K562 (cell line): Measurements from ENCODE around the gene C10orf90. TPM values are rescaled to one million over a fixed set of nuclear protein-coding genes. Genes with fewer than 3 reads are reported as not detected.

Source experiments
- ATAC-seq: fragments of 200-7000 bp; cut with Tn5 transposase; 3 replicates; pipeline ENCODE4 v1.9.1; 2020; ENCODE audit warnings: moderate library complexity
- BruUV-seq: library from RNA; stranded (reverse); fragments of 400-500 nt; replicated peaks from 2 replicates; lab custom pipeline; 2021; lab: Mats Ljungman, UMichigan
- CTCF ChIA-PET: fragments of 300-600 bp; formaldehyde crosslinking; extraction: SDS; loops from one replicate; lab custom pipeline; 2021; ENCODE audit warnings: low intra/inter-chr PET ratio; lab: Yijun Ruan, JAX
- POLR2A ChIA-PET: fragments of 300-600, 350-650 bp; sonication (Branson Sonifier 250); formaldehyde crosslinking; extraction: SDS; loops from one replicate; lab custom pipeline; 2021; ENCODE audit warnings: antibody characterized with exemption, inconsistent platforms; lab: Yijun Ruan, JAX
- DNase-seq, 4 experiments: peaks; one replicate each; pipeline versions ENCODE4 v3.0.0 to v3.0.0-alpha.2; 2011 to 2018; ENCODE audit warnings: low spot score in 3 of 4, mixed read lengths in 3 of 4; ENCODE audit errors: extremely low read depth in 1 of 4
- FAIRE-seq: peaks from 2 replicates; lab custom pipeline; 2011; peaks lifted over from hg19 to GRCh38; lab: Jason Lieb, UNC
- H2AFZ ChIP-seq: 2 replicates; pipeline ENCODE4 v1.6.0; 2011; ENCODE audit warnings: low read depth, low read length, control low read depth, inconsistent platforms
- H3K27ac ChIP-seq: fragments of 200-600 bp; 3 replicates; pipeline ENCODE4 v1.8.0; 2011; ENCODE audit warnings: low read depth, mild to moderate bottlenecking, control low read depth, inconsistent platforms, low read length, moderate library complexity, mixed read lengths; ENCODE audit errors: extremely low read depth
- H3K27me3 ChIP-seq, 2 experiments: fragments of 300-600 bp in 1 of 2; 2 replicates in 1 of 2; 3 replicates in 1 of 2; pipeline versions ENCODE4 v1.6.0 to v1.8.0; 2011; ENCODE audit warnings: inconsistent platforms in 2 of 2, low read length in 2 of 2, mild to moderate bottlenecking in 1 of 2, mixed read lengths in 1 of 2, moderate library complexity in 1 of 2; ENCODE audit not compliant: control insufficient read depth in 2 of 2, insufficient read depth in 2 of 2
- H3K36me3 ChIP-seq: fragments of 300-600 bp; 3 replicates; pipeline ENCODE4 v1.8.0; 2011; ENCODE audit warnings: mild to moderate bottlenecking, low read length, inconsistent platforms; ENCODE audit not compliant: control insufficient read depth, insufficient read depth
- H3K4me1 ChIP-seq, 2 experiments: fragments of 200-600 bp in 1 of 2; replicated peaks in 1 of 2; 2 replicates in 1 of 2; 3 replicates in 1 of 2; pipeline versions ENCODE4 v1.5.1 to v1.8.0; 2011; ENCODE audit warnings: inconsistent platforms in 2 of 2, low read length in 2 of 2, mild to moderate bottlenecking in 1 of 2, mixed read lengths in 1 of 2, moderate library complexity in 1 of 2; ENCODE audit not compliant: control insufficient read depth in 2 of 2, insufficient read depth in 2 of 2
- H3K4me2 ChIP-seq: 2 replicates; pipeline ENCODE4 v1.6.1; 2011; ENCODE audit warnings: low read length, control low read depth, inconsistent platforms, mixed read lengths; ENCODE audit not compliant: insufficient read depth
- H3K4me3 ChIP-seq: fragments of 200-600 bp; sonication (generic), shearing (Covaris generic); 2 replicates; pipeline ENCODE4 v1.5.1; 2016; ENCODE audit warnings: control low read depth, inconsistent platforms
- H3K79me2 ChIP-seq: fragments of 200-600 bp; 3 replicates; pipeline ENCODE4 v1.8.0; 2011; ENCODE audit warnings: low read length, inconsistent platforms; ENCODE audit not compliant: control insufficient read depth, insufficient read depth
- H3K9ac ChIP-seq, 2 experiments: 2 replicates each; pipeline versions ENCODE4 v1.6.0 to v1.6.1; 2011; ENCODE audit warnings: low read depth in 2 of 2, low read length in 2 of 2, control low read depth in 1 of 2, inconsistent platforms in 1 of 2, mild to moderate bottlenecking in 1 of 2, mixed read lengths in 1 of 2; ENCODE audit not compliant: insufficient read depth in 1 of 2
- H3K9me1 ChIP-seq: one replicate; pipeline ENCODE4 v1.6.0; 2011; ENCODE audit warnings: inconsistent platforms, mild to moderate bottlenecking, low read length, moderate library complexity; ENCODE audit not compliant: control insufficient read depth, insufficient read depth
- H3K9me3 ChIP-seq: replicated peaks from 2 replicates; pipeline ENCODE4 v1.5.1; 2011; ENCODE audit warnings: low read depth, low read length, inconsistent platforms; ENCODE audit not compliant: control insufficient read depth, insufficient read depth
- H4K20me1 ChIP-seq: replicated peaks from 2 replicates; pipeline ENCODE4 v1.6.1; 2011; ENCODE audit warnings: low read length, inconsistent platforms, mixed read lengths; ENCODE audit not compliant: control insufficient read depth, insufficient read depth
- CBFA2T3 ChIP-seq: fragments of 450-650 bp; IDR thresholded peaks from 2 replicates; pipeline ENCODE4 v1.6.1; 2017
- CREB1 ChIP-seq, 2 experiments: sonication (generic) in 1 of 2; formaldehyde crosslinking in 1 of 2; IDR thresholded peaks; 2 replicates each; pipeline versions ENCODE4 v1.6.1 to v1.8.0; 2012 to 2022; ENCODE audit warnings: inconsistent platforms in 1 of 2, mild to moderate bottlenecking in 1 of 2, missing genetic modification reagents in 1 of 2, moderate library complexity in 1 of 2
- DMBX1 ChIP-seq: fragments of 250-450 bp; sonication (Bioruptor Pico); IDR thresholded peaks from 2 replicates; pipeline ENCODE4 v1.8.0; 2022; ENCODE audit warnings: inconsistent platforms, mild to moderate bottlenecking, moderate library complexity, borderline replicate concordance
- NFIX ChIP-seq: fragments of 250-450 bp; sonication (Bioruptor Pico); IDR thresholded peaks from 2 replicates; pipeline ENCODE4 v1.4.0; 2020; ENCODE audit warnings: low read depth, mild to moderate bottlenecking, moderate library complexity
- POLR3G ChIP-seq: IDR thresholded peaks from 2 replicates; pipeline ENCODE4 v1.6.1; 2011; ENCODE audit not compliant: insufficient read length, insufficient replicate concordance; ENCODE audit errors: extremely low read depth
- RBM17 ChIP-seq: fragments of 200-400 bp; formaldehyde crosslinking; IDR thresholded peaks from 2 replicates; pipeline ENCODE4 v1.6.1; 2017; ENCODE audit warnings: low read depth, mild to moderate bottlenecking, low read length, borderline replicate concordance
- SNAPC5 ChIP-seq: fragments of 250-450 bp; sonication (Bioruptor Pico); IDR thresholded peaks from 2 replicates; pipeline ENCODE4 v1.8.0; 2021; ENCODE audit warnings: moderate library complexity, mild to moderate bottlenecking, inconsistent platforms
- ZNF133 ChIP-seq: fragments of 250-450 bp; sonication (Bioruptor Pico); IDR thresholded peaks from 2 replicates; pipeline ENCODE4 v1.4.0; 2020; ENCODE audit warnings: mild to moderate bottlenecking
- ZNF507 ChIP-seq: conservative IDR thresholded peaks from 2 replicates; pipeline ENCODE4 v1.6.1; 2017; ENCODE audit warnings: missing genetic modification characterization, missing compliant biosample characterization
- WGBS: fragments of 100-300 bp; shearing (Covaris generic); methylation state at CpG from one replicate; pipeline ENCODE4 v1.1.6; 2016; ENCODE audit warnings: low coverage, mixed read lengths; ENCODE audit not compliant: insufficient coverage; ENCODE audit errors: missing lambda C conversion rate; 5-methylcytosine and 5-hydroxymethylcytosine counted together
- in situ Hi-C: fragments of 300-500 bp; cut with MboI; formaldehyde crosslinking; loops from 4 replicates; pipeline ENCODE4 v1.15.0; 2018; ENCODE audit warnings: inconsistent platforms, mixed read lengths
- intact Hi-C: fragments of 100-400 bp; cut with micrococcal nuclease; formaldehyde crosslinking; loops from 2 replicates; pipeline ENCODE4 v1.14.2; 2022
- polyA plus RNA-seq, 8 experiments: library from polyadenylated mRNA; depleted of rRNA in 4 of 8; stranded (reverse) in 5 of 8; unstranded in 3 of 8; fragments of >200 nt; fragmentation: Nextera tagmentation in 2 of 8; fragmentation: Illumina TruSeq in 1 of 8; extraction: Ambion mirVana in 2 of 8; extraction: Trizol in 1 of 8; gene quantifications; 2 replicates each; pipeline versions ENCODE4 v1.2.1 to v1.2.3, GENCODE V29; 2011 to 2014; ENCODE audit warnings: inconsistent platforms in 1 of 8, missing spikeins in 1 of 8
- total RNA-seq, 7 experiments: library from RNA; depleted of rRNA in 6 of 7; stranded (reverse); fragments of >200 nt in 6 of 7; fragmentation: Illumina TruSeq in 2 of 7; extraction: Trizol in 2 of 7; gene quantifications; 2 replicates each; pipeline versions ENCODE4 v1.2.1 to v1.2.3, GENCODE V29; 2011 to 2021; ENCODE audit warnings: low replicate concordance in 1 of 7

The C10orf90 gene
- total and polyA plus RNA-seq, 9 of the 15 experiments (the other 6 are each of a cell fraction or from before 2014, with no cell fraction given) = not detected

DNA sequence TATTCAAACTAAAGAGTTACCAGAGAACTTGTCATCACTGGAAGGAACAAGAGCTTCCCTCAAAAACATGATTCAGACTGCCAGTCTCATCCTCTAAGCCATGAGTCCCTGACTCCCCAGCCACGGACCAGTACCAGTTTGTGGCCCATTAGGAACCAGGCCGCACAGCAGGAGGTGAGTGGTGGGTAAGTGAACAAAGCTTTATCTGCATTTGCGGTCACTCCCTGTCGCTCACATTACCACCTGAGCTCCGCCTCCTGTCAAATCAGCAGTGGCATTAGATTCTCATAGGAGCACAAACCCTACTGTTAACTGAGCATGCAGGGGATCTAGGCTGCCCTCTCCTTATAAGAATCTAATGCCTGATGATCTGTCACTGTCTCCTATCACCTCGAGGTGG is 42.2 kb upstream of the C10orf90 start (continued):
- TF ChIP-seq RBM17 = no peak
- no peak for TF ChIP-seq CREB1 (IDR thresholded peaks at IDR 0.05)
- no peak for TF ChIP-seq CREB1 (CRISPR knock-in tag; IDR thresholded peaks at IDR 0.05)
- TF ChIP-seq POLR3G = no peak
- TF ChIP-seq DMBX1 (CRISPR knock-in tag) = no peak
- no peak for TF ChIP-seq ZNF133 (CRISPR knock-in tag)

- no peak for ATAC-seq
- Histone ChIP-seq H3K9ac (no peak overlapping the region), H3K4me1 (no peaks in the 10 kb centered on the region), H3K9me3 (no peaks in the 10 kb centered on the region), H2AFZ (no peak overlapping the region), H3K4me3 (no peak overlapping the region), H3K27me3 (no peaks in the 10 kb centered on the region), H3K27ac (no peak overlapping the region), H3K79me2 (no peaks in the 10 kb centered on the region), H3K36me3 (no peaks in the 10 kb centered on the region), H3K9me1 (no peaks in the 10 kb centered on the region), H4K20me1 (no peaks in the 10 kb centered on the region), H3K4me2 (no peak overlapping the region)
- intact Hi-C loops = no loop called here
- DNase-seq = no peak
- no TSS peak for BruUV-seq
- CTCF ChIA-PET = no interaction called here
- no peak for FAIRE-seq
- 0% methylated on average over 3 of the region's 3 CpGs for WGBS
- TF ChIP-seq CBFA2T3 (no peak), SNAPC5 (CRISPR knock-in tag) (no peak), NFIX (CRISPR knock-in tag) (no peak), ZNF507 (tag) (no peak)
- POLR2A ChIA-PET = no interaction called here
- in situ Hi-C loops = no loop called here
Measured at GRCh38 chr10:126705951-126706565, 35.6 kb upstream of the C10orf90 start.
